Osteoblast (primary cell): ENCODE data around the gene SRGAP2C. TPM values are rescaled to one million over a fixed set of nuclear protein-coding genes. Genes with fewer than 3 reads are reported as not detected.
"Not testable (repeated sequence)": the region's sequence is repeated elsewhere in the genome, so short reads cannot be mapped to it uniquely, and the experiment has no call there.

ENCODE experiments used
- DNase-seq: peaks from one replicate; pipeline ENCODE4 v3.0.0; 2011; ENCODE audit warnings: low spot score, mixed read lengths; ENCODE audit not compliant: insufficient read length; ENCODE audit errors: missing footprints
- H2AFZ ChIP-seq: 2 replicates; pipeline ENCODE4 v1.6.0; 2011; ENCODE audit warnings: mild to moderate bottlenecking, low read length
- H3K27ac ChIP-seq: 2 replicates; pipeline ENCODE4 v1.5.1; 2011; ENCODE audit warnings: mild to moderate bottlenecking, low read depth, low read length, moderate library complexity
- H3K27me3 ChIP-seq: 2 replicates; pipeline ENCODE4 v1.6.0; 2012; ENCODE audit warnings: mild to moderate bottlenecking, control low read depth, inconsistent platforms, low read length, moderate library complexity; ENCODE audit not compliant: insufficient read depth
- H3K36me3 ChIP-seq: 2 replicates; pipeline ENCODE4 v1.5.1; 2011; ENCODE audit warnings: mild to moderate bottlenecking, low read length, control low read depth, moderate library complexity; ENCODE audit not compliant: insufficient read depth
- H3K4me1 ChIP-seq: 2 replicates; pipeline ENCODE4 v1.5.1; 2011; ENCODE audit warnings: mild to moderate bottlenecking, low read length, control low read depth, moderate library complexity; ENCODE audit not compliant: insufficient read depth
- H3K4me2 ChIP-seq: 2 replicates; pipeline ENCODE4 v1.6.0; 2011; ENCODE audit warnings: mild to moderate bottlenecking, low read length; ENCODE audit not compliant: insufficient read depth
- H3K4me3 ChIP-seq: fragments of 200-600 bp; sonication (generic); 3 replicates; pipeline ENCODE4 v1.5.1; 2012; ENCODE audit warnings: mild to moderate bottlenecking, low read length, inconsistent platforms; ENCODE audit not compliant: insufficient read depth
- H3K79me2 ChIP-seq: 2 replicates; pipeline ENCODE4 v1.6.0; 2012; ENCODE audit warnings: mild to moderate bottlenecking, low read length, control low read depth, inconsistent platforms; ENCODE audit not compliant: insufficient read depth
- H3K9me3 ChIP-seq: 2 replicates; pipeline ENCODE4 v1.5.1; 2011; ENCODE audit warnings: low read depth, low read length, control low read depth
- H4K20me1 ChIP-seq: 2 replicates; pipeline ENCODE4 v1.6.0; 2012; ENCODE audit warnings: mild to moderate bottlenecking, low read length, control low read depth; ENCODE audit not compliant: insufficient read depth
- total RNA-seq: library from RNA; depleted of rRNA; stranded (reverse); fragments of >200 nt; gene quantifications from 2 replicates; pipeline ENCODE4 v1.2.3, GENCODE V29; 2012

SRGAP2C gene
- total RNA-seq, 1 donor, result 36.9 TPM

GRCh38 chr1:121227544-121228330 is 43.0 kb downstream of the SRGAP2C start:
- not testable (repeated sequence) for H3K79me2 ChIP-seq, H3K36me3 ChIP-seq, DNase-seq, H3K27ac ChIP-seq, H3K4me2 ChIP-seq, H3K4me1 ChIP-seq, H3K27me3 ChIP-seq, H4K20me1 ChIP-seq, H3K9me3 ChIP-seq, H2AFZ ChIP-seq, H3K4me3 ChIP-seq

GRCh38 chr1:121230636-121231035 is 45.9 kb downstream of the SRGAP2C start:
- H3K27me3 ChIP-seq, result not testable (repeated sequence)

DNA sequence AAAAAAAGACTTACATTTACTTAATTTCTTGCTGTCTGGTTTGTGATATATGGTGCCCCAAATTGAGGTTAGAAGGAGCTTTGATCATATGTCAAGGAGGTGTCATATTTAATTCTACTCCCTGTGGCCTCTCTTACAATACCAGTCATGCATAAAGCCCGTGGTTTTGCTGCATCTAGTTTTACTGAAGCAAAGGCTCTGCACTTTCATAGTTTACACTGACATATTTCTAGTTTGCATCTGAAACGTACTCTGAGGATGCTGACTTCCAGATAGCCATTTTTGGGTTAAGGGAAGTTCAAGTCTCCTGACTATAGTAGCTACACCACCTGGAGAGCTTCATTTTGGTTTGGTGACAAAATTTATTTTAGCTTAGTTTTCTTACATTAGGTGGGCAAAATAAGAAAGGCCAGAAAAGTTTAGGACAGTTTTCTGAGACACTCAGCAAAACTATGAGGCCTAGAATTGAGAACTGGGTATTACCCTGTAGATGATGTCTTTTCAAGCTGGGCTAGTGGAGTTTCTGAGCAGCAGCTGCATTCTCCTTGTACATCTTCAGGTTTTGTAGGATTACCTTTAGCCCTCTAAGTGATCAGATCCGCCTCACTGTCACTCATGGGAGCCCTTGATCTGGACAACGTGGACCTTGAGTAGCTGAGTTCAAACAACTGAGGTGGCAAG is 47.8 kb downstream of the SRGAP2C start:
- not testable (repeated sequence) for DNase-seq, H3K79me2 ChIP-seq, H3K9me3 ChIP-seq, H4K20me1 ChIP-seq, H3K27ac ChIP-seq, H3K36me3 ChIP-seq, H3K4me2 ChIP-seq, H3K4me1 ChIP-seq, H3K27me3 ChIP-seq, H3K4me3 ChIP-seq, H2AFZ ChIP-seq

More at GRCh38 chr1:121230636-121231035, 45.9 kb downstream of the SRGAP2C start:
- not testable (repeated sequence) for DNase-seq, H2AFZ ChIP-seq, H3K4me1 ChIP-seq, H3K79me2 ChIP-seq, H3K4me2 ChIP-seq, H4K20me1 ChIP-seq, H3K9me3 ChIP-seq, H3K27ac ChIP-seq, H3K4me3 ChIP-seq, H3K36me3 ChIP-seq

GRCh38 chr1:121234090-121234759 is 49.5 kb downstream of the SRGAP2C start:
- DNase-seq, H3K27me3 ChIP-seq, H3K4me3 ChIP-seq, H3K4me2 ChIP-seq, H3K9me3 ChIP-seq, H3K4me1 ChIP-seq, H4K20me1 ChIP-seq, H3K27ac ChIP-seq, H2AFZ ChIP-seq, H3K36me3 ChIP-seq, H3K79me2 ChIP-seq: not testable (repeated sequence)

GRCh38 chr1:121238384-121238783 is 53.6 kb downstream of the SRGAP2C start:
- DNase-seq, H3K36me3 ChIP-seq, H3K4me3 ChIP-seq, H3K4me2 ChIP-seq, H2AFZ ChIP-seq, H3K27ac ChIP-seq, H3K9me3 ChIP-seq, H4K20me1 ChIP-seq, H3K4me1 ChIP-seq, H3K27me3 ChIP-seq, H3K79me2 ChIP-seq: not testable (repeated sequence)

GRCh38 chr1:121243913-121244312 is 59.1 kb downstream of the SRGAP2C start:
- H4K20me1 ChIP-seq, H3K4me2 ChIP-seq, H3K4me1 ChIP-seq, H3K9me3 ChIP-seq, DNase-seq, H2AFZ ChIP-seq, H3K27me3 ChIP-seq, H3K4me3 ChIP-seq, H3K27ac ChIP-seq, H3K79me2 ChIP-seq, H3K36me3 ChIP-seq: not testable (repeated sequence)

DNA sequence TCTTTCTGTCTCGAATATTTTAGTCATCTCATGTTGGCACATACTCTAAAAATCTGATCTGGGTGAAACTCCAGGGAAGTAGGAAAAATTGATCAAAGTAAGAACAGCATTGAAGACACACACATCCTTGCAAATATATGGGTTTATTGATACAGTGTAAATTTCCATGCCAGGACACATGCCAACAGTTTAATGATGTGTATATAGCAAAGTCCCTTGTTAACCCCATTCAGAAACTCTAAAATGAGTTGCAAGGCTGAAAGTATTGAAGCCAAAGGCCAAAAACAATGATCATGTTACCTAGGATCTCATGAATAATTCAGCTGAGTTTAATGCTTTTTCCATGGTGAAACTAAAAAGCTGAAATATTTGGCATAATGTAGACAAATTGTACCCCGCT is 61.6 kb downstream of the SRGAP2C start:
- not testable (repeated sequence) for H3K4me2 ChIP-seq, H4K20me1 ChIP-seq, H3K4me1 ChIP-seq, H3K9me3 ChIP-seq, H3K4me3 ChIP-seq, H3K27ac ChIP-seq, H3K79me2 ChIP-seq, H3K36me3 ChIP-seq, H3K27me3 ChIP-seq, H2AFZ ChIP-seq, DNase-seq

GRCh38 chr1:121252656-121253055 is 67.9 kb downstream of the SRGAP2C start:
- H3K27me3 ChIP-seq, H3K4me3 ChIP-seq, H3K79me2 ChIP-seq, H3K9me3 ChIP-seq, H3K4me2 ChIP-seq, H3K27ac ChIP-seq, DNase-seq, H3K36me3 ChIP-seq, H3K4me1 ChIP-seq, H4K20me1 ChIP-seq, H2AFZ ChIP-seq: not testable (repeated sequence)
